Activated B cell treated with CpG ODN at 0.5 μM for 24 hours (primary cell): ENCODE results near the gene STK32A. TPM values are rescaled to one million over a fixed set of nuclear protein-coding genes. Genes with fewer than 3 reads are reported as not detected.

Experiments used
- ATAC-seq: fragments of 200-7000 bp; cut with Tn5 transposase; one replicate; pipeline ENCODE4 v1.10.0; 2021; ENCODE audit warnings: low read depth, mild to moderate bottlenecking, moderate library complexity
- CTCF ChIA-PET: fragments of 350-600 bp; sonication (Branson Sonifier 250); formaldehyde crosslinking; loops from one replicate; lab custom pipeline; 2021; ENCODE audit warnings: antibody characterized with exemption; lab: Charles Lee
- POLR2A ChIA-PET: fragments of 350-600 bp; sonication (Branson Sonifier 250); formaldehyde crosslinking; loops from one replicate; lab custom pipeline; 2021; ENCODE audit warnings: antibody characterized with exemption; lab: Charles Lee
- DNase-seq: peaks from one replicate; pipeline ENCODE4 v3.0.0; 2022
- H3K27ac Mint-ChIP-seq: one replicate; pipeline ENCODE4 v1.8.0; 2020; ENCODE audit warnings: mixed read lengths
- H3K27me3 Mint-ChIP-seq: one replicate; pipeline ENCODE4 v1.8.0; 2021; ENCODE audit warnings: mixed read lengths
- H3K36me3 Mint-ChIP-seq: one replicate; pipeline ENCODE4 v1.8.0; 2021; ENCODE audit warnings: low read depth, mixed read lengths
- H3K4me1 Mint-ChIP-seq: one replicate; pipeline ENCODE4 v1.8.0; 2021; ENCODE audit warnings: mixed read lengths
- H3K4me3 Mint-ChIP-seq: one replicate; pipeline ENCODE4 v1.8.0; 2020; ENCODE audit warnings: mild to moderate bottlenecking, mixed read lengths
- H3K9me3 Mint-ChIP-seq: one replicate; pipeline ENCODE4 v1.8.0; 2020; ENCODE audit warnings: mixed read lengths
- CTCF ChIP-seq: fragments of 200-600 bp; IDR thresholded peaks from one replicate; pipeline ENCODE4 v1.8.0; 2022; ENCODE audit warnings: antibody characterized with exemption, mild to moderate bottlenecking
- intact Hi-C: fragments of 100-400 bp; cut with micrococcal nuclease; formaldehyde crosslinking; loops from one replicate; pipeline ENCODE4 v1.15.1; 2024
- total RNA-seq: library from RNA; stranded (reverse); gene quantifications from 2 replicates; pipeline ENCODE4 v1.2.3, GENCODE V29; 2022

The STK32A gene
- total RNA-seq, 1 donor from 2014 or later: not detected

GRCh38 chr5:147373328-147373727 lies 138.5 kb downstream of the STK32A start:
- Mint-ChIP-seq H3K36me3 (no peaks in the 10 kb centered on the region), H3K27ac (no peak overlapping the region), H3K4me1 (no peaks in the 10 kb centered on the region), H3K27me3 (peaks cover 2% of the 10 kb centered on the region), H3K9me3 (peaks cover 4% of the 10 kb centered on the region), H3K4me3 (no peak overlapping the region)
- intact Hi-C loops: no loop called here
- ATAC-seq (no peak), DNase-seq (no peak)
- POLR2A ChIA-PET: no interaction called here
- CTCF ChIA-PET: no interaction called here
- no peak for TF ChIP-seq CTCF

GRCh38 chr5:147375151-147375550 lies 140.3 kb downstream of the STK32A start:
- ChIA-PET CTCF (no interaction called here), POLR2A (no interaction called here)
- ATAC-seq (no peak), DNase-seq (no peak)
- H3K9me3 Mint-ChIP-seq: peaks cover 4% of the 10 kb centered on the region
- H3K4me1 Mint-ChIP-seq: no peaks in the 10 kb centered on the region
- H3K36me3 Mint-ChIP-seq: no peaks in the 10 kb centered on the region
- no peak overlapping the region for H3K4me3 Mint-ChIP-seq
- intact Hi-C loops: no loop called here
- no peak for TF ChIP-seq CTCF
- H3K27me3 Mint-ChIP-seq: peaks cover 2% of the 10 kb centered on the region
- H3K27ac Mint-ChIP-seq: no peak overlapping the region

GRCh38 chr5:147377682-147378081 lies 142.9 kb downstream of the STK32A start:
- intact Hi-C loops: no loop called here
- ATAC-seq (no peak), DNase-seq (no peak)
- TF ChIP-seq CTCF: no peak
- H3K4me3 Mint-ChIP-seq: no peak overlapping the region
- no peaks in the 10 kb centered on the region for H3K9me3 Mint-ChIP-seq
- no peaks in the 10 kb centered on the region for H3K36me3 Mint-ChIP-seq
- no peaks in the 10 kb centered on the region for H3K4me1 Mint-ChIP-seq
- H3K27me3 Mint-ChIP-seq: no peaks in the 10 kb centered on the region
- ChIA-PET POLR2A (no interaction called here), CTCF (no interaction called here)
- H3K27ac Mint-ChIP-seq: no peak overlapping the region

DNA sequence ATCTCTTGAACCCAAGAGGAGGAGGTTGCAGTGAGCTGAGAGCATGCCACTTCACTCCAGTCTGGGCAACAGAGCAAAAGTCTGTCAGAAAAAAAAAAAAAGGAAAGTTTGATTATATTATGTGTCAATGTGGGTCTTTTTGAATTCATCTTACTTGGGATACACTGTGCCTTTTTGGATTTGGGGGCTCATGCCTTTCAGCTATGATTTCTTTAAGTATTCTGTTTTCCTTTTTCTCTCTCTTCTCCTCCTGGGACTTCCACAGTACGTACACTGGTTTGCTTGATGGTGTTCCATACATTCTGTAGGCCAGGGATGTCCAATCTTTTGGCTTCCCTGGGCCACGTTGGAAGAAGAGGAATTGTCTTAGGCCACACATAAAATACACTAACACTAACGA lies 146.7 kb downstream of the STK32A start:
- no peaks in the 10 kb centered on the region for H3K4me1 Mint-ChIP-seq

GRCh38 chr5:147382776-147383175 lies 147.9 kb downstream of the STK32A start:
- POLR2A ChIA-PET: no interaction called here
- H3K4me3 Mint-ChIP-seq: no peak overlapping the region
- CTCF ChIA-PET: no interaction called here
- H3K36me3 Mint-ChIP-seq: no peaks in the 10 kb centered on the region
- H3K4me1 Mint-ChIP-seq: no peaks in the 10 kb centered on the region
- intact Hi-C loops: no loop called here
- H3K27ac Mint-ChIP-seq: no peak overlapping the region
- no peaks in the 10 kb centered on the region for H3K27me3 Mint-ChIP-seq
- no peak for TF ChIP-seq CTCF
- no peak for ATAC-seq
- H3K9me3 Mint-ChIP-seq: no peaks in the 10 kb centered on the region
- DNase-seq: no peak

More for the DNA sequence above, 146.7 kb downstream of the STK32A start:
- DNase-seq (no peak), ATAC-seq (no peak)
- no peak overlapping the region for H3K27ac Mint-ChIP-seq
- intact Hi-C loops: no loop called here
- TF ChIP-seq CTCF: no peak
- POLR2A ChIA-PET: no interaction called here
- H3K9me3 Mint-ChIP-seq: no peaks in the 10 kb centered on the region
- H3K4me3 Mint-ChIP-seq: no peak overlapping the region
- CTCF ChIA-PET: no interaction called here
- H3K36me3 Mint-ChIP-seq: no peaks in the 10 kb centered on the region
- no peaks in the 10 kb centered on the region for H3K27me3 Mint-ChIP-seq
